ENCODE results near the gene WDR1.

Gene WDR1

DNA sequence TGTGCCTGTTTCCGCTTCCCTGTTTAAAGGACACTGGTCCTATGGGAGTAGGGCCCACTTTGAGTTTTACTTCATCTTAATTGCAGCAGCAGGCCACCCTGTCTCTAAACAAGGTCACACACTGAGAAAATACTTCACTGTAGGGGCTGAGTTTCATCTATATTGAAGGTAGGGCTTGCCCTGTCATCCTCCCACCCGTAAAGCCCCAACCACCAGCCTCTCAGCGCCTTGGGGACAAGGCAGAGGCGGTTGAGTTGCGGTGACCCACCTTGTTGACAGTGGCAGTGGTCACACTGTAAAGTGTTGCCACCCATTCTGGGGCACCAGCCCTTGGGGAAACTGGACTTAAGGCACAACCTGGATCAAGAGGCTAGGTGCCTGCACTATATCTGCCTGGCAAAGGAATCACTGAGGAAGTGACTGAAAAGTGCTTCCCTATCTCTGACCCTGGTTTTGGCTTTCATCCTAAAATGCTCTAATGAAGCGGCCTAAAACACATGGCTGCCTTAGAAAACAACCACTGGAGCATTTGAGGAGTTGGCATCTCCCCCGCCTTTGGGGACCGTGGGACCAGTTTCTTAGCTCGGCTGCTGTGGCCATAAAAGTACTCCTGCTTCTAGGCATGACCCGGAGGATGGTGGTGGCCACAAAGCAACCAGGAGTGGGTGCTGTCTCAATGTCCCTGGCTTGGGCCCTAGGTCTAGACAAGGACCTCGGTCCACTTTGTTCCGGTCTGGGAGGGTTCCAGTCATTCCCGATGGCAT, 7.8 kb upstream of the WDR1 start:
- TF ChIP-seq, protein P1, sequence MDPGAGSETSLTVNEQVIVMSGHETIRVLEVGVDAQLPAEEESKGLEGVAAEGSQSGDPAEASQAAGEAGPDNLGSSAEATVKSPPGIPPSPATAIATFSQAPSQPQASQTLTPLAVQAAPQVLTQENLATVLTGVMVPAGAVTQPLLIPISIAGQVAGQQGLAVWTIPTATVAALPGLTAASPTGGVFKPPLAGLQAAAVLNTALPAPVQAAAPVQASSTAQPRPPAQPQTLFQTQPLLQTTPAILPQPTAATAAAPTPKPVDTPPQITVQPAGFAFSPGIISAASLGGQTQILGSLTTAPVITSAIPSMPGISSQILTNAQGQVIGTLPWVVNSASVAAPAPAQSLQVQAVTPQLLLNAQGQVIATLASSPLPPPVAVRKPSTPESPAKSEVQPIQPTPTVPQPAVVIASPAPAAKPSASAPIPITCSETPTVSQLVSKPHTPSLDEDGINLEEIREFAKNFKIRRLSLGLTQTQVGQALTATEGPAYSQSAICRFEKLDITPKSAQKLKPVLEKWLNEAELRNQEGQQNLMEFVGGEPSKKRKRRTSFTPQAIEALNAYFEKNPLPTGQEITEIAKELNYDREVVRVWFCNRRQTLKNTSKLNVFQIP (CRISPR knock-in tag; IDR thresholded peaks at IDR 0.05; ENCODE audit: borderline replicate concordance, low read depth) = no peak
- TF ChIP-seq, protein P2, sequence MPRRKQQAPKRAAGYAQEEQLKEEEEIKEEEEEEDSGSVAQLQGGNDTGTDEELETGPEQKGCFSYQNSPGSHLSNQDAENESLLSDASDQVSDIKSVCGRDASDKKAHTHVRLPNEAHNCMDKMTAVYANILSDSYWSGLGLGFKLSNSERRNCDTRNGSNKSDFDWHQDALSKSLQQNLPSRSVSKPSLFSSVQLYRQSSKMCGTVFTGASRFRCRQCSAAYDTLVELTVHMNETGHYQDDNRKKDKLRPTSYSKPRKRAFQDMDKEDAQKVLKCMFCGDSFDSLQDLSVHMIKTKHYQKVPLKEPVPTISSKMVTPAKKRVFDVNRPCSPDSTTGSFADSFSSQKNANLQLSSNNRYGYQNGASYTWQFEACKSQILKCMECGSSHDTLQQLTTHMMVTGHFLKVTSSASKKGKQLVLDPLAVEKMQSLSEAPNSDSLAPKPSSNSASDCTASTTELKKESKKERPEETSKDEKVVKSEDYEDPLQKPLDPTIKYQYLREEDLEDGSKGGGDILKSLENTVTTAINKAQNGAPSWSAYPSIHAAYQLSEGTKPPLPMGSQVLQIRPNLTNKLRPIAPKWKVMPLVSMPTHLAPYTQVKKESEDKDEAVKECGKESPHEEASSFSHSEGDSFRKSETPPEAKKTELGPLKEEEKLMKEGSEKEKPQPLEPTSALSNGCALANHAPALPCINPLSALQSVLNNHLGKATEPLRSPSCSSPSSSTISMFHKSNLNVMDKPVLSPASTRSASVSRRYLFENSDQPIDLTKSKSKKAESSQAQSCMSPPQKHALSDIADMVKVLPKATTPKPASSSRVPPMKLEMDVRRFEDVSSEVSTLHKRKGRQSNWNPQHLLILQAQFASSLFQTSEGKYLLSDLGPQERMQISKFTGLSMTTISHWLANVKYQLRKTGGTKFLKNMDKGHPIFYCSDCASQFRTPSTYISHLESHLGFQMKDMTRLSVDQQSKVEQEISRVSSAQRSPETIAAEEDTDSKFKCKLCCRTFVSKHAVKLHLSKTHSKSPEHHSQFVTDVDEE (CRISPR knock-in tag; IDR thresholded peaks at IDR 0.05) = no peak
- TF ChIP-seq ARNTL (CRISPR knock-in tag; IDR thresholded peaks at IDR 0.05; ENCODE audit: borderline replicate concordance, low read depth) (no peak), ZNF8 (CRISPR knock-in tag; IDR thresholded peaks at IDR 0.05) (no peak), ZFP30 (CRISPR knock-in tag; IDR thresholded peaks at IDR 0.05) (no peak), PPARA (CRISPR knock-in tag; IDR thresholded peaks at IDR 0.05; ENCODE audit: borderline replicate concordance) (no peak), BACH2 (CRISPR knock-in tag; IDR thresholded peaks at IDR 0.05; ENCODE audit: borderline replicate concordance) (no peak), TOX (CRISPR knock-in tag; IDR thresholded peaks at IDR 0.05; ENCODE audit: borderline replicate concordance) (no peak)
- TF ChIP-seq, protein P3, sequence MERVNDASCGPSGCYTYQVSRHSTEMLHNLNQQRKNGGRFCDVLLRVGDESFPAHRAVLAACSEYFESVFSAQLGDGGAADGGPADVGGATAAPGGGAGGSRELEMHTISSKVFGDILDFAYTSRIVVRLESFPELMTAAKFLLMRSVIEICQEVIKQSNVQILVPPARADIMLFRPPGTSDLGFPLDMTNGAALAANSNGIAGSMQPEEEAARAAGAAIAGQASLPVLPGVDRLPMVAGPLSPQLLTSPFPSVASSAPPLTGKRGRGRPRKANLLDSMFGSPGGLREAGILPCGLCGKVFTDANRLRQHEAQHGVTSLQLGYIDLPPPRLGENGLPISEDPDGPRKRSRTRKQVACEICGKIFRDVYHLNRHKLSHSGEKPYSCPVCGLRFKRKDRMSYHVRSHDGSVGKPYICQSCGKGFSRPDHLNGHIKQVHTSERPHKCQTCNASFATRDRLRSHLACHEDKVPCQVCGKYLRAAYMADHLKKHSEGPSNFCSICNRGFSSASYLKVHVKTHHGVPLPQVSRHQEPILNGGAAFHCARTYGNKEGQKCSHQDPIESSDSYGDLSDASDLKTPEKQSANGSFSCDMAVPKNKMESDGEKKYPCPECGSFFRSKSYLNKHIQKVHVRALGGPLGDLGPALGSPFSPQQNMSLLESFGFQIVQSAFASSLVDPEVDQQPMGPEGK (CRISPR knock-in tag; IDR thresholded peaks at IDR 0.05; ENCODE audit: borderline replicate concordance) = no peak
- ATAC-seq = no peak

DNA sequence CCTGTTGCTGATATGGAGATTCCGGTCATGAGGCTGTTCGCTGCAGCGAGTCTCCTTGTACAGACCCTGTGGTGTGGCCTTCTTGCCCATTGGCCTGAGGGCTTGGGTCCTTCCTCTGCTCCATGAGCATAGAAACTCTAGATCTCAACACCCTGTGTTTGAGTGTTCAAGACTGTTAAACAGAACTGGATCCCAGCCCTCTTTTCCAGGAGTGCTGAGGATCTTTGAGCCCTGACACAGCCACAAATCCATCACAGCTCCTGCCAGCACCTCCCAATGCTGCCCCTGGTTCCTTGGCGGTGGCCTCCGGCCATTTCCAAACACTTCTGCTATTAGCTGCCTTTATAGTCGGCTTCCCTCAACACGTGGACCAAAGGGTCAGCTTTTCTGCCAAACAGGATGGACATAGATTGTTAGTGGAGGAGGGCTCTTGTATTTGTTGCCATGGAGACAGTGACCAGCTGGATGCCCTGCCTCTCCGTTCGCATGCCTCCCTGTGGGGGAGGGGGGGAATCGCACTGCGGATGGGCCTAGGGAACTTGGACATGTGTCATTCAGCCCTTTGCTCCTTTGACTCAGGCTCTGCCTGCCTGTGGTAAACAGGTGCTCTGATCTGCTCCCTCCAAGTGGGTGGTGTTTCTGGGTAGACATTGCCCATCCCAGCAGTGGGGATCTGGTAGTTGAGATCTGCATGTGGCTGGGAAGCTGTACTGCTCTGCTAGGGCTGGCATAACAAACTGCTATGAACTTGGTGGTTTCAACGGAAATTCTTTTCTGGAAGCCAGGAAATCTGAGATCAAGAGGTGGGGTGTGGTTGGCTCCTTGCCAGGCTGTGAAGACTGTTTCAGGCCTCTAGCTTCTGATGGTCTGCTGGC, 6.9 kb upstream of the WDR1 start:
- peak; percentile 53; the same call in 2 of the 3 replicates for ATAC-seq
- TF ChIP-seq PPARA (CRISPR knock-in tag; IDR thresholded peaks at IDR 0.05; ENCODE audit: borderline replicate concordance) (no peak), ISL1 (CRISPR knock-in tag; IDR thresholded peaks at IDR 0.05) (no peak), ZNF70 (CRISPR knock-in tag; IDR thresholded peaks at IDR 0.05) (no peak), GLIS3 (CRISPR knock-in tag; IDR thresholded peaks at IDR 0.05) (no peak), ESRRG (CRISPR knock-in tag; IDR thresholded peaks at IDR 0.05) (no peak), RARB (CRISPR knock-in tag; IDR thresholded peaks at IDR 0.05) (no peak), ARNTL (CRISPR knock-in tag; IDR thresholded peaks at IDR 0.05; ENCODE audit: borderline replicate concordance, low read depth) (no peak), ZNF565 (CRISPR knock-in tag; conservative IDR thresholded peaks at IDR 0.05; ENCODE audit: low read depth) (no peak), TCF4 (CRISPR knock-in tag; IDR thresholded peaks at IDR 0.05; ENCODE audit: borderline replicate concordance) (no peak), TOX (CRISPR knock-in tag; IDR thresholded peaks at IDR 0.05; ENCODE audit: borderline replicate concordance) (no peak), CSDC2 (CRISPR knock-in tag; IDR thresholded peaks at IDR 0.05) (no peak), BACH2 (CRISPR knock-in tag; IDR thresholded peaks at IDR 0.05; ENCODE audit: borderline replicate concordance) (no peak), ZFP30 (CRISPR knock-in tag; IDR thresholded peaks at IDR 0.05) (no peak), SNAI2 (CRISPR knock-in tag; IDR thresholded peaks at IDR 0.05) (no peak), ZC3H10 (CRISPR knock-in tag; IDR thresholded peaks at IDR 0.05) (no peak), OSR1 (CRISPR knock-in tag; IDR thresholded peaks at IDR 0.05) (no peak), ZNF8 (CRISPR knock-in tag; IDR thresholded peaks at IDR 0.05) (no peak)
- TF ChIP-seq, protein P3 (CRISPR knock-in tag; IDR thresholded peaks at IDR 0.05; ENCODE audit: borderline replicate concordance) = no peak
- TF ChIP-seq, protein P4, sequence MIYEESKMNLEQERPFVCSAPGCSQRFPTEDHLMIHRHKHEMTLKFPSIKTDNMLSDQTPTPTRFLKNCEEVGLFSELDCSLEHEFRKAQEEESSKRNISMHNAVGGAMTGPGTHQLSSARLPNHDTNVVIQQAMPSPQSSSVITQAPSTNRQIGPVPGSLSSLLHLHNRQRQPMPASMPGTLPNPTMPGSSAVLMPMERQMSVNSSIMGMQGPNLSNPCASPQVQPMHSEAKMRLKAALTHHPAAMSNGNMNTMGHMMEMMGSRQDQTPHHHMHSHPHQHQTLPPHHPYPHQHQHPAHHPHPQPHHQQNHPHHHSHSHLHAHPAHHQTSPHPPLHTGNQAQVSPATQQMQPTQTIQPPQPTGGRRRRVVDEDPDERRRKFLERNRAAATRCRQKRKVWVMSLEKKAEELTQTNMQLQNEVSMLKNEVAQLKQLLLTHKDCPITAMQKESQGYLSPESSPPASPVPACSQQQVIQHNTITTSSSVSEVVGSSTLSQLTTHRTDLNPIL (CRISPR knock-in tag; IDR thresholded peaks at IDR 0.05; ENCODE audit: low read depth) = no peak
- TF ChIP-seq, protein P1 (CRISPR knock-in tag; IDR thresholded peaks at IDR 0.05; ENCODE audit: borderline replicate concordance, low read depth) = no peak
